A673 (cell line): ENCODE measurements around the gene MAPKAP1. TPM values are rescaled to one million over a fixed set of nuclear protein-coding genes. Genes with fewer than 3 reads are reported as not detected.

Experiments used
- BruUV-seq: library from RNA; stranded (reverse); fragments of 400-500 nt; replicated peaks from 2 replicates; lab custom pipeline; 2021; lab: Mats Ljungman, UMichigan
- CTCF ChIA-PET: fragments of 300-600 bp; sonication (Branson Sonifier 250); formaldehyde crosslinking; loops from one replicate; lab custom pipeline; 2022; ENCODE audit warnings: antibody characterized with exemption; lab: Charles Lee
- POLR2A ChIA-PET: fragments of 300-600 bp; sonication (Branson Sonifier 250); formaldehyde crosslinking; loops from one replicate; lab custom pipeline; 2022; ENCODE audit warnings: antibody characterized with exemption; ENCODE audit not compliant: low non-redundant PET; lab: Charles Lee
- DNase-seq: peaks from one replicate; pipeline ENCODE4 v3.0.0-alpha.2; 2015; ENCODE audit warnings: low spot score
- H3K27ac ChIP-seq: fragments of 200-600 bp; sonication (generic); 2 replicates; pipeline ENCODE4 v1.5.1; 2016; ENCODE audit warnings: mixed run types, low read depth, mild to moderate bottlenecking, mixed read lengths, antibody characterized with exemption, low read length; ENCODE audit not compliant: poor library complexity, severe bottlenecking
- H3K27me3 ChIP-seq: fragments of 200-600 bp; sonication (generic); replicated peaks from 2 replicates; pipeline ENCODE4 v1.6.1; 2017; ENCODE audit warnings: mixed run types, low read depth, mild to moderate bottlenecking, mixed read lengths, antibody characterized with exemption, low read length; ENCODE audit not compliant: insufficient read depth, poor library complexity
- H3K36me3 ChIP-seq: fragments of 200-600 bp; sonication (generic); 2 replicates; pipeline ENCODE4 v1.6.1; 2016; ENCODE audit warnings: mixed run types, mild to moderate bottlenecking, mixed read lengths, antibody characterized with exemption, low read length; ENCODE audit not compliant: insufficient read depth, poor library complexity, severe bottlenecking
- H3K4me1 ChIP-seq: fragments of 200-600 bp; sonication (generic); 2 replicates; pipeline ENCODE4 v1.6.1; 2017; ENCODE audit warnings: mixed run types, mild to moderate bottlenecking, mixed read lengths, antibody characterized with exemption, low read length; ENCODE audit not compliant: insufficient read depth, poor library complexity, severe bottlenecking
- H3K4me3 ChIP-seq: fragments of 200-600 bp; sonication (generic); 2 replicates; pipeline ENCODE4 v1.5.1; 2016; ENCODE audit warnings: low read depth, mixed run types, mild to moderate bottlenecking, mixed read lengths, low read length; ENCODE audit not compliant: poor library complexity, severe bottlenecking
- H3K9me3 ChIP-seq: fragments of 200-600 bp; sonication (generic); 2 replicates; pipeline ENCODE4 v1.6.1; 2016; ENCODE audit warnings: mixed run types, low read depth, mild to moderate bottlenecking, mixed read lengths, antibody characterized with exemption, low read length; ENCODE audit not compliant: poor library complexity, severe bottlenecking
- EZH2 ChIP-seq: fragments of 200-600 bp; sonication (generic); IDR thresholded peaks from 2 replicates; pipeline ENCODE4 v1.6.1; 2017; ENCODE audit warnings: borderline replicate concordance, low read depth, mild to moderate bottlenecking, mixed read lengths, antibody characterized with exemption, low read length; ENCODE audit not compliant: poor library complexity, severe bottlenecking
- intact Hi-C: fragments of 100-400 bp; cut with micrococcal nuclease; formaldehyde crosslinking; loops from one replicate; pipeline ENCODE4 v1.10.0; 2022; ENCODE audit not compliant: unreplicated experiment
- total RNA-seq: library from RNA; stranded (reverse); gene quantifications from 2 replicates; pipeline ENCODE4 v1.2.3, GENCODE V29; 2021
- TF ChIP-seq, protein P1 (sequence below): fragments of 300-800, 200-600 bp; sonication (generic); conservative IDR thresholded peaks from 2 replicates; pipeline ENCODE4 v1.5.1; 2017; ENCODE audit warnings: low read depth, mild to moderate bottlenecking, antibody characterized with exemption, low read length, moderate library complexity, mixed read lengths

Gene MAPKAP1
- total RNA-seq, 1 experiment from 2014 or later, result 98.7 TPM

DNA sequence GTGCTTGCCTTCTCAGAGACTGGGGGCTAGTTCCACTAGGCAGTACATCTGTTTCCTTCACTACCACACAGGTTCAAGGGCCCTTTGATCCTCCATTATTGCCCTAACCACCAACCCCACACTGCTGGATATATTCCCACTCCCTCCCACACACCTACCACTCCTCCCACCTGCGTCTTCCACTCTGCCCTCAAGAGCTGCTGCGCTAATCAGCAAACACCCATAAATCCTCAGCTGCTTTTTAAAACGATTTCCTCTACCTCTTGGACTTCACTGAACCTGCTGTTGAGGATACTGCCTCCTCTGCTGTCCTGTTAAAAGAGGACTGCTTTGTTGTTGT, 120.9 kb downstream of the MAPKAP1 start:
- H3K27me3 ChIP-seq, result no peaks in the 10 kb centered on the region
- no peaks in the 10 kb centered on the region for H3K9me3 ChIP-seq
- no peak overlapping the region for H3K4me3 ChIP-seq
- POLR2A ChIA-PET, result no interaction called here
- TF ChIP-seq, protein P1, sequence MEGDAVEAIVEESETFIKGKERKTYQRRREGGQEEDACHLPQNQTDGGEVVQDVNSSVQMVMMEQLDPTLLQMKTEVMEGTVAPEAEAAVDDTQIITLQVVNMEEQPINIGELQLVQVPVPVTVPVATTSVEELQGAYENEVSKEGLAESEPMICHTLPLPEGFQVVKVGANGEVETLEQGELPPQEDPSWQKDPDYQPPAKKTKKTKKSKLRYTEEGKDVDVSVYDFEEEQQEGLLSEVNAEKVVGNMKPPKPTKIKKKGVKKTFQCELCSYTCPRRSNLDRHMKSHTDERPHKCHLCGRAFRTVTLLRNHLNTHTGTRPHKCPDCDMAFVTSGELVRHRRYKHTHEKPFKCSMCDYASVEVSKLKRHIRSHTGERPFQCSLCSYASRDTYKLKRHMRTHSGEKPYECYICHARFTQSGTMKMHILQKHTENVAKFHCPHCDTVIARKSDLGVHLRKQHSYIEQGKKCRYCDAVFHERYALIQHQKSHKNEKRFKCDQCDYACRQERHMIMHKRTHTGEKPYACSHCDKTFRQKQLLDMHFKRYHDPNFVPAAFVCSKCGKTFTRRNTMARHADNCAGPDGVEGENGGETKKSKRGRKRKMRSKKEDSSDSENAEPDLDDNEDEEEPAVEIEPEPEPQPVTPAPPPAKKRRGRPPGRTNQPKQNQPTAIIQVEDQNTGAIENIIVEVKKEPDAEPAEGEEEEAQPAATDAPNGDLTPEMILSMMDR, result no peak
- TF ChIP-seq EZH2, result no peak
- BruUV-seq, result no TSS peak
- no peaks in the 10 kb centered on the region for H3K4me1 ChIP-seq
- intact Hi-C loops, result no loop called here
- CTCF ChIA-PET, result no interaction called here
- H3K27ac ChIP-seq, result no peak overlapping the region
- DNase-seq, result no peak
- H3K36me3 ChIP-seq, result no peaks in the 10 kb centered on the region

DNA sequence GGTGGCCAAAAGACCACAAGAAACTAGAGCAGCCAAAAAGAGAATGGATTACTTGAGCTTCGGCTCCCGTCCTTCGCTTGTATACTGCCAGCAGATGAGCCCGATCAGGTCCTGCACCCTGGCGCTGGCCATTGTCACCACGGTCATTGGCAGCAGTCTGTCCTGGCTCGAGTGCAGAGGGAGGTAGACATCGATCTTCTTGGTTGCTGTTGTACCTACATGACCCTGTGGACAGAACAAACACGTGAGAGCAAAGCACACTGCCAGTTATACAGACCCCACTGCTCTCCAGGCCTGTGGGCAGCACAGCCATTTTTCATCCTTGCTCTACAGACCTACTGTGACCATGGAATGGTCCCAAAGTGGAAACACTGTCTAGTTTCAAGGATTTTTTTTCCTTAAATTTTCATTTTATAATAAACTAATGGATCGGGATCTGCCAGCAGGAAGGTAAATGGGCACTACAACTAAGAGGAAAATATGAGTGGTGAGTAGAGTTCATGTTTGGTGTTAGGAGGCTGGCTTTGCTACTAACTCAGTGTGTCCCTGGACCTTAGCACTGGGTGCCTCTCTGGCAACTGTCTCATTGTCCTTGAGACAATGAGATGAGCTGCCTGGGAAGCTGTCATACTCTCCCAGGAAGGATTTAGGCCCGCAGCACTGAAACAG, 121.4 kb downstream of the MAPKAP1 start:
- BruUV-seq, result no TSS peak
- TF ChIP-seq EZH2, result no peak
- TF ChIP-seq, protein P1, result no peak
- H3K4me3 ChIP-seq, result no peak overlapping the region
- intact Hi-C loops, result no loop called here
- no peaks in the 10 kb centered on the region for H3K27me3 ChIP-seq
- H3K4me1 ChIP-seq, result no peaks in the 10 kb centered on the region
- CTCF ChIA-PET, result no interaction called here
- POLR2A ChIA-PET, result no interaction called here
- H3K27ac ChIP-seq, result no peak overlapping the region
- no peak for DNase-seq
- H3K9me3 ChIP-seq, result no peaks in the 10 kb centered on the region
- H3K36me3 ChIP-seq, result no peaks in the 10 kb centered on the region

DNA sequence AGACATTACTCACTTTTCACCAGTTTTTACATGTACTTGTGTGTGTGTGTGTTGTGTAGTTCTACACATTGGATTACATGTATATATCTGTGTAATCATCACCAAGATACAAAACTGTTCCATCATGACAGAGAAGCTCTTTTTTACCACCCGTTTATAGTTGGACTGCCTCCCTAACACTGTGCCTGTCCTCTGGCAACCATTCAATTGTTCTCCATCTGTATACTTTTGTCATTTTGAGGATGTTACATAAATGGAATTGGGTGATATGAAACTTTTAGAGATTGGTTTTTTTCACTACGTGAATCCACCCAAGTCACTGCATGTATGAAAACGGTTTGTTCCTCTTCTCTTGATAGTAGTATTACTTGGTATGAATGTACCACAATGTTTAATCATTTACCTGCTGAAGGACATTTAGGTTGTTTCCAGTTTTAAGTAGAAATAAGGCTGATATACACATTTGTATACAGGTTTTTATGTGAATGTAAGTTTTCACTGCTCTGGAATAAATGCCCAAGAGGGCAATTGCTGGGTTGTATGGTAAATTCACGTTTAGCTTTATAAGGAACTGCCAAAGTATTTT, 126.2 kb downstream of the MAPKAP1 start:
- Histone ChIP-seq H3K36me3 (no peaks in the 10 kb centered on the region), H3K27me3 (no peaks in the 10 kb centered on the region), H3K4me1 (no peaks in the 10 kb centered on the region), H3K27ac (no peak overlapping the region), H3K4me3 (no peak overlapping the region), H3K9me3 (no peaks in the 10 kb centered on the region)
- POLR2A ChIA-PET, result no interaction called here
- no peak for DNase-seq
- BruUV-seq, result no TSS peak
- CTCF ChIA-PET, result no interaction called here
- TF ChIP-seq, protein P1, result no peak
- no peak for TF ChIP-seq EZH2
- intact Hi-C loops, result no loop called here
